ENCODE data around the gene FFAR4. TPM values are rescaled to one million over a fixed set of nuclear protein-coding genes. Genes with fewer than 3 reads are reported as not detected.

Gene FFAR4
- total RNA-seq, 1 experiment from 2014 or later: 2.7 TPM

GRCh38 chr10:93552780-93553179, 13.7 kb upstream of the FFAR4 start:
- Histone ChIP-seq H3K27me3 (replicated peaks; ENCODE audit: control insufficient read depth, insufficient read depth, low read length) (no peaks in the 10 kb centered on the region), H3K4me3 (ENCODE audit: low read depth, low read length) (no peak overlapping the region), H3K9me3 (no peaks in the 10 kb centered on the region), H3K36me3 (ENCODE audit: control insufficient read depth, insufficient read depth, low read length) (no peaks in the 10 kb centered on the region), H3K4me1 (peaks cover 63% of the 10 kb centered on the region)
- Mint-ChIP-seq H3K9me3 (ENCODE audit: unreplicated experiment) (no peaks in the 10 kb centered on the region), H3K36me3 (ENCODE audit: insufficient read depth, unreplicated experiment) (peaks cover 6% of the 10 kb centered on the region), H3K4me3 (ENCODE audit: unreplicated experiment) (no peak overlapping the region), H3K4me1 (ENCODE audit: low read depth, unreplicated experiment) (peaks cover 42% of the 10 kb centered on the region), H3K27ac (ENCODE audit: unreplicated experiment) (no peak overlapping the region), H3K27me3 (ENCODE audit: insufficient read depth, unreplicated experiment) (no peaks in the 10 kb centered on the region)
- DNase-seq: no peak
- intact Hi-C loops (cut with micrococcal nuclease; ENCODE audit: unreplicated experiment): loop anchor here (5.0 to 10.0 kb wide), 2 partner anchors 35 to 262 kb away; no protein-coding TSS in a partner anchor
- CTCF ChIA-PET: interaction anchor here (3.5 kb wide), 1 partner anchor 128 kb away, joined by 60 read pairs; no protein-coding TSS in a partner anchor
- POLR2A ChIA-PET: no interaction called here
- no TSS peak for BruUV-seq (replicated peaks)
- no peak for TF ChIP-seq CTCF (IDR thresholded peaks at IDR 0.05; ENCODE audit: insufficient read depth in 1 of 2, low read depth in 1 of 2, low read length in 1 of 2, severe bottlenecking in 1 of 2, unreplicated experiment in 1 of 2)

GRCh38 chr10:93553482-93554315, 12.8 kb upstream of the FFAR4 start:
- Mint-ChIP-seq H3K36me3 (ENCODE audit: insufficient read depth, unreplicated experiment) (peaks cover 4% of the 10 kb centered on the region), H3K4me3 (ENCODE audit: unreplicated experiment) (no peak overlapping the region), H3K4me1 (ENCODE audit: low read depth, unreplicated experiment) (peaks cover 35% of the 10 kb centered on the region), H3K9me3 (ENCODE audit: unreplicated experiment) (no peaks in the 10 kb centered on the region), H3K27me3 (ENCODE audit: insufficient read depth, unreplicated experiment) (no peaks in the 10 kb centered on the region), H3K27ac (ENCODE audit: unreplicated experiment) (peak overlapping the region; percentile 36)
- CTCF ChIA-PET: interaction anchor here (0.6 to 3.5 kb wide), 6 partner anchors 19 to 149 kb away, joined by 3 to 60 read pairs (median 6); partner anchors contain the start of genes CEP55 and FRA10AC1
- H3K36me3 ChIP-seq (ENCODE audit: control insufficient read depth, insufficient read depth, low read length): no peaks in the 10 kb centered on the region
- H3K4me3 ChIP-seq (ENCODE audit: low read depth, low read length): no peak overlapping the region
- no TSS peak for BruUV-seq (replicated peaks)
- peaks cover 55% of the 10 kb centered on the region for H3K4me1 ChIP-seq
- POLR2A ChIA-PET: no interaction called here
- no peak for DNase-seq
- TF ChIP-seq CTCF (IDR thresholded peaks at IDR 0.05; ENCODE audit: insufficient read depth in 1 of 2, low read depth in 1 of 2, low read length in 1 of 2, severe bottlenecking in 1 of 2, unreplicated experiment in 1 of 2): no peak
- no peaks in the 10 kb centered on the region for H3K27me3 ChIP-seq (replicated peaks; ENCODE audit: control insufficient read depth, insufficient read depth, low read length)
- intact Hi-C loops (cut with micrococcal nuclease; ENCODE audit: unreplicated experiment): loop anchor here (1.0 to 10.0 kb wide), 4 partner anchors 34 to 261 kb away; partner anchors contain the start of gene RBP4
- no peaks in the 10 kb centered on the region for H3K9me3 ChIP-seq

GRCh38 chr10:93554316-93554663, 12.2 kb upstream of the FFAR4 start:
- H3K36me3 Mint-ChIP-seq (ENCODE audit: insufficient read depth, unreplicated experiment): no peaks in the 10 kb centered on the region
- no peaks in the 10 kb centered on the region for H3K36me3 ChIP-seq (ENCODE audit: control insufficient read depth, insufficient read depth, low read length)
- no peaks in the 10 kb centered on the region for H3K9me3 Mint-ChIP-seq (ENCODE audit: unreplicated experiment)
- H3K27ac Mint-ChIP-seq (ENCODE audit: unreplicated experiment): no peak overlapping the region
- intact Hi-C loops (cut with micrococcal nuclease; ENCODE audit: unreplicated experiment): loop anchor here (1.0 to 10.0 kb wide), 4 partner anchors 33 to 261 kb away; partner anchors contain the start of gene RBP4
- TF ChIP-seq CTCF (IDR thresholded peaks at IDR 0.05; ENCODE audit: insufficient read depth in 1 of 2, low read depth in 1 of 2, low read length in 1 of 2, severe bottlenecking in 1 of 2, unreplicated experiment in 1 of 2): no peak
- DNase-seq: no peak
- POLR2A ChIA-PET: interaction anchor here (1.0 kb wide), 1 partner anchor 12 kb away, joined by 4 read pairs; no protein-coding TSS in a partner anchor
- H3K27me3 ChIP-seq (replicated peaks; ENCODE audit: control insufficient read depth, insufficient read depth, low read length): no peaks in the 10 kb centered on the region
- CTCF ChIA-PET: interaction anchor here (0.9 to 3.5 kb wide), 16 partner anchors 9 to 262 kb away, joined by 3 to 60 read pairs (median 4); partner anchors contain the start of genes CEP55 and FRA10AC1
- H3K9me3 ChIP-seq: 0 out of 2 replicates have a peak, but pooled peaks cover 1% of the 10 kb centered on the region
- peaks cover 50% of the 10 kb centered on the region for H3K4me1 ChIP-seq
- no peak overlapping the region for H3K4me3 Mint-ChIP-seq (ENCODE audit: unreplicated experiment)
- H3K27me3 Mint-ChIP-seq (ENCODE audit: insufficient read depth, unreplicated experiment): no peaks in the 10 kb centered on the region
- no peak overlapping the region for H3K4me3 ChIP-seq (ENCODE audit: low read depth, low read length)
- BruUV-seq (replicated peaks): no TSS peak
- peaks cover 32% of the 10 kb centered on the region for H3K4me1 Mint-ChIP-seq (ENCODE audit: low read depth, unreplicated experiment)

All from Caco-2 (cell line).